Fibroblast of skin of left quadriceps (primary cell): Measurements from ENCODE around the gene ARHGAP9.
A peak's percentile ranks its signal among the peaks of the same experiment; 100 is the strongest.

Source experiments
- DNase-seq, 2 experiments: peaks; one replicate each; pipeline ENCODE4 v3.0.0-alpha.2; 2013; ENCODE audit warnings: low read depth in 2 of 2

ARHGAP9 gene

GRCh38 chr12:57491393-57492280 is 12.0 kb upstream of the ARHGAP9 start:
- no peak for DNase-seq

DNA sequence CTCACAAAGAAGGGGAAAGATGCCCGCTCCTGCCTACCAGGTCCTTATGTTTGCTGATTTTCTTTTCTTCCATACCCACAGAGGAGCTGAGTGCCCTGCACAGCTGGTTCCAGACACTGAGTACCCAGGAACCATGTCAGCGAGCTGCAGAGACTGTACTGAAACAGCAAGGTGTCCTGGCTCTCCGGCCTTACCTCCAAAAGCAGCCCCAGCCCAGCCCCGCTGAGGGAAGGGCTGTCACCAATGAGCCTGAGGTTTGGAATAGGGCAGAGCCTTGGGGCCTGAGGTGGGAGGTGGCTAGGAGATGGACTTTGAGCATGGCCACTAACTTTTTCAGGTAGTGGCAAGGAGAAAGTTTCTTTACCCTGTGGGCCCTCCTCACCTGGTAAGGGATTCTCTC is 10.5 kb upstream of the ARHGAP9 start:
- no peak for DNase-seq

DNA sequence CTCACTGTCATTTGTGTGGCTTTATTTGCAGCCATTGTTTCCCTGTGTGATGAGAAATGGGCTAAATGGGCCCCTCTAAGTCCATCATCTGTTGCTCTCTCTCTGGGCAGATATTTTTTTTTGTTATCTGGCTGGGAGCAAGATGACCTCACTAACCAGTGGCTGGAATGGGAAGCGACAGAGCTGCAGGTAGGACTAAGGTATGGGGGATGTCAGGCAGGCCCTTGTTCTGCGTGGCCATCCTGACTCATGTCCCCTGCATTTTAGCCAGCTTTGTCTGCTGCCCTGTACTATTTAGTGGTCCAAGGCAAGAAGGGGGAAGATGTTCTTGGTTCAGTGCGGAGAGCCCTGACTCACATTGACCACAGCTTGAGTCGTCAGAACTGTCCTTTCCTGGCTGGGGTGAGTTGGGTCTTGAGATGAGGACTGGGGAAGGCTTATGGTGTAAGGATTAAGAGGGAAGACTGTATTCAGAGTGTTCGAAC is 9.5 kb upstream of the ARHGAP9 start:
- no peak for DNase-seq

GRCh38 chr12:57488402-57489156 is 8.9 kb upstream of the ARHGAP9 start:
- DNase-seq, result no peak

- DNase-seq, result peak; percentile 95
These were observed 8.1 kb upstream of the ARHGAP9 start, which contains the start of gene MARS1 for GRCh38 chr12:57487597-57488401. Gene MARS1, plus strand, starts transcription at chr12:57488068. Its CDS starts 23 bp downstream, at chr12:57488091.

DNA sequence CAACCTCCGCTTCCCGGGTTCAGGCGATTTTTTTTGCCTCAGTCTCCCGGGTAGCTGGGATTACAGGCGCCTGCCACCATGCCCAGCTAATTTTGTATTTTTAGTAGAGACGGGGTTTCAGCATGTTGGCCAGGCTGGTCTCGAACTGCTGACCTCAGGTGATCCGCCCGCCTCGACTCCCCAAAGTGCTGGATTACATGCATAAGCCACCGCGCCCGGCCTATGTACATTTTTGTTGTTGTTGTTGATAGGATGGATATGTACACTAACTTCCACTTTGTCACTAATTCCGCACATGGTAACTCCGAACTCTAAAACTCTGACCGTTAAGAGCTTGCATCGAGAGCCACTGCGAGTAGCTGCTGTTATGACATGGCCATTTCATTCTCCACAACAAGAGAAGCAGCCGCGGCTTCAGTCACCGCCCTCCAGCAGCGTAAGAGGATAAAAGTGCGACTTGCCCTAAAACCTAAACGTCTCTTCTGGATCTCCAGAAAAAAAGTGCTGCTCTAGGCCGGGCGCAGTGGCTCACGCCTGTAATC is 7.5 kb upstream of the ARHGAP9 start:
- DNase-seq, result no peak

DNA sequence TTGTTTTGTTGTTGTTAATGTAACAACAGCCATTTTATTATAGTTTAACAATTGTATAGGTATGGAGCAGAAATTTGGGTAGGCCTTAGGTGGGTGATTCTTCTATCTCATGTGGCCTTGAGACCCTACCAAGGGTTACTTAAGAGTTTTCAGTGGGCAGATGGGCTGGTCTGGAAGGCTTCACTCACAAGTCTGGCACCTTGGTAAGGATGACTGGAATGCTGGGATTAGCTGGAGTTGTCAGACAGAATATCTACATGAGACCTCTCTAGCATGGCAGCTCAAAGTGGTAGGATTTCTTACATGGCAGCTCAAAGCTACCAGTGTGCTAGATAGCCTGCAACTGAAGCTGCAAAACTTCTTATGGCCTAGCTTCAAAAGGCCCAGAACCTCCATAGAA is 6.0 kb upstream of the ARHGAP9 start:
- DNase-seq, result no peak

DNA sequence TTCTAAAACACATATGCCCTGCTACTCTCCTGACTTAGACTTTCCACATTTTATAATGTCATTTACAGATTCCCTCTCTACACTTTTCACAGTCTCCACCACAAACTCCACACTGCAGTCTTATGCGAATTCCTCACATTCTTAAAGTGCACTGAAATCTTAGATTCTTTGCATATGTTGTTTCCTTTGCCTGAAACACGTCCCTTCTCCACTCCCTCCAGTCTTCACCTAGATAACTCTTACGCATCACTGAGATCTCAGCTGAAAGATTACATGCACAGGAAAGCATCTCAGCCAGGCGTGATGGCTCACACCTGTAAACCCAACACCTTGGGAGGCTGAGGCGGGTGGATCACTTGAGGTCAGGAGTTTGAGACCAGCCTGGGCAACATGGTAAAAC is 3.8 kb upstream of the ARHGAP9 start:
- peak; percentile 52 to 56 for DNase-seq

DNA sequence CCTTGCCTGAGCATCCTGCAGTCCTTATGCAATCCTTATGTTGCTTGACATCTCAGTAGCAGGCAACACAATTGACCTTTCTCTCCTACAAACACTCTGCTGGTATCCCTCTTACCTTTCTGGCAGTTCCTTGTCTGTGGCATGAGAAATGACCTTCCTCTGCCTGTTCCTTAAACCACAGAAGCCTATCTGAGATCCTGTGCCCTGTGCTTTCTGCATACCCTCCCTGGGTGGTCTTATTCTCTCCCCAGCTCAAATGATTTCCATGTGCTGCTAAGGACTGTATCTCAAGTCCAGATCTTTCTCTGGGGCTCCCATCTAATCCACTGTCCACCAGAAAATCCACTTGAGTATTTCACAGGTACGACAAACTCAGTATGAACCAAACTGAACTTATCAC is 2.0 kb upstream of the ARHGAP9 start:
- no peak for DNase-seq

DNA sequence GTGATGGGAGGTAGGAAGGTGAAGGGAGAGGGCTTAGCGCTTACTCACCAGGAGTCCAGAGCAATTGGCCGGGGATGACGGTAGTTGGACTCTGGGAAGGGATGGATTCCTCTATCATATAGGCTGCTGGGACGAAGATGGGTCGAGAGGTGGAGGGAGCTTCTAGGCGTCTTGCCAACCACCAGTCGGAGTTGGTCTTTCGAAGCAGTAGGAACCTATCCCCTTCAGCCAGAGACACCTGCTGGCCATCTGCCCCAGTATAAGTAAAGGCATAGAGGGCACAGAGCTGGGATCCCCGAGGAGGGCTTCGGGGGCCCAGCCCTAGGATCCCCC is 657 bp downstream of the ARHGAP9 start:
- no peak for DNase-seq

DNA sequence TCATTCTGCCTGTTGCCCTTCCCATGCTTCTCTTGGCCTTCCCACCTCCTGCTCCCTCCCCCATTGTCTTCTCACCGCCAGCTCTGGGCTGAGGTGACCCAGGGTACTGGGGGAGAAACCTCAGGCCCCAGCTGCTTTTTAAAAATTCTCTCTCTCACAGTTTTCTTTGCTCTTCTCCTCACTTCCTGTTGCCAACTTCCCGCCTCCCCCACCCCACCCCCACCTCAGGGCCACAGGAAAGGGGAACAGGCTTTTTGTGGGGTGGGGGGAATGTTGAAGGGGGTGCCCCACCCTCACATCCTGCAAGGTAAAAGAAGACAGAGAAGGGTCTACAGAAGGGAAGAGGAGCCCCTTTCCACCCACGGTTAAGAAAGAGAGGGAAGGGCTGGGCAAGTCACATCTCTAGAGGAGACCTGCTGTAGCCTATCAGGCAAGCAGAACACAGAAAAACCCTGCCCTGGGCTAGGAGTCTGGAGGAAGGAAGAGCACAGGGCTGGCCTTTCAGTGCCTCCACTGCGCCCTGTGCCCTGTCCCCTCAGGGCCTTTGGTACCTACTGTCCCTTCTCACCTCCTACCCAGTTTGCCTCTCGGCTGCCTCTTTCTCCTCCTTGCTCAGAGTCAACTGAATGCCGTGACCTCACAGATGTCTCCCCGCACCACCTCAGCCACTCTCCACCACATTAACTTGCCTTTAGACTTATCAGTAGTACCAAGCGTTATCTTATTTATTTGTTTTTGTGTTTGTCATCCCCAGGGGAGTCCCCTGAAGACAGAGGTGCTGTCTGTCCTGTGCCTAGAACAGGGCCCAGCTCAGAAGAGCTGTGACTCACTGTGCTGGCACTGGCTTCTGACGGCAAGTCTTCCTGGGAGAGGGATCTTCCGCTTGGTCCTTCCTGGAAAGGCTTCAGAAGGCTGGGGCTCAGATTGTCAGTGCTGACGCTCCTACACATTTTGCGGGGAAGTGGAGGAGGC is 1.7 kb downstream of the ARHGAP9 start:
- no peak for DNase-seq

GRCh38 chr12:57476993-57477709 is 2.5 kb downstream of the ARHGAP9 start:
- DNase-seq, result no peak

DNA sequence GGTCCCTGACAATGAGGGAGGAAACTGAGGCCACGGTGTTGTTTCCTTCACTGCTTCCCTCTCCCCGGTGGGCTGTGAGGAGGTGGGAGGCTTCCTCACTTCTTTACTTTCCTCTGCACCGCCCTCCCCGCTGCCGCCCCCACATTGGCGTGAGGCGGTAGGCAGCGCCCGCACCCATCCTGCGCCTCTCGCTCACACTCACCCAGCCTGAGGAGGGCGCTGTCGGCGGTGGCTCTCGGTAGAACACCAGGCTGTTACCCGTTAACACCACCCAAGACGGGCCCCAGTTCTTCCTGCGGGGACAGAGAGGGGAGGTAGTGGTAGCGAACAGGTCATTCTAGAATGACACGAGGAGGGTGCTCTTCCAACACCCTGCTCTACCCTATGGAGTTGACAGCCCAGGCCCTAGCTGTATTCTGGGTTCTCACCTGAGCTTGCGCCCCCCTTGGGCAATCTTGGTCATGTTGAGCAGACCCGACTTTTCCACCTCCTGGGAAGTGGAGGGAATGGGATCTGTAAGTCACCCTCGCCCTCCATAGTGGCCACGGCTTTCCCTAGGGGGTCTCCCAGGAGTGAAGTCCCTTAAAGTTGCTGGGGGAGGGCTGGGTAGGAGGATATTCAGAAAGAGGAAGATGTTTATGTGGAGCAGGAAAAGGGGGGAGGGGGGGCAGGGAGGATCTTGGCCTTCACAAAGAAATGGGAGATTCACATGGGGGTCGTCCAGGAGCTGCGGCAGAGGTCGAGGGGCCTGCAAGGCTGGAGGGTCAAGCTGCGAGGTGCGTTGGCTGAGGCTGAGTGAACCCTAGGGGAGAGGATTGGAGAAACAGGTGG is 3.3 kb downstream of the ARHGAP9 start:
- DNase-seq, result no peak

DNA sequence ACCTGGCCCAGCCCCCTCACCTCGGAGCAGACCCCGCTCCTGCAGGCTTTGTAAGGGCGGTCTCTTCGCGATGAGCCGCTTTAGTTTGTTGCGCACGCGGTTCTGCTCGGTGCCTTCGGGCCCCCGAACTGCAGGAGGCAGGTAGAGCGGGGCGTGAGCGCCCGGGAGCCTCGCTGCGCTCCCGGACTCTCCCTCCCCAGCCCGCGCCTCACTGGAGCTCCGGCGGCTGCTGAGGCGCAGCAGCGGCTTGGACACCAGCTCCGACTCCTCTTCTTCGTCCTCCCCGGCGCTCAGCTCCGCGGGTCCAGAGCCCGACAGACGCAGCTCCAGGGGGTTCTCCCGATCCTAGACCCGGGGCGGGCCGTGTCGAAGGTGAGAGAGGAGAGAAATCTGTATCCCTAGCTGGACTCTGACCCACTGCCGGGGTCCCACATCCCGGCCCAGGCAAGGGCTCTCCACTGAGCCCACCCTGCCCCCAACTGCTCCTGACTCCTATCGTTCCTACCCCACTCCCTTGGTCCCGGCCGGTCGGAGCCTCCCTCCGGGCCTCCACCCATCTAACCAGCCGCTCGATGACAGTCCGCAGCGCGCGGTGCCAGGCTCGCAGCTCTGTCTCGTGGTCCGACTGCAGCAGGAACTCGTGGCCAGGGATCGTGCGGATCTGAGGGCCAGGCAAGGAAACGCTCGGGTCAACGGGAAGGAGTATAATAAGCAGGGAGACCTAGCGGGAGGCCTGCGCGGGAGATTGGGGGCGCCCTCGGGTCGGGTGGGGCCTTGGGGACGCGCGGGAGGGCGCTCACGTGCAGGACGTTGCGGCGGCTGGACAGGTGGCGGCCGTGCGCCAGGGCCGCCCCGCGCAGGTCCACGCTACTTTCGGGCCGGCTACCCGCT is 4.2 kb downstream of the ARHGAP9 start:
- DNase-seq, result no peak

- no peak for DNase-seq
These were observed 4.8 kb downstream of the ARHGAP9 start for GRCh38 chr12:57474862-57475261.

GRCh38 chr12:57474430-57474829 is 5.2 kb downstream of the ARHGAP9 start:
- DNase-seq, result no peak

DNA sequence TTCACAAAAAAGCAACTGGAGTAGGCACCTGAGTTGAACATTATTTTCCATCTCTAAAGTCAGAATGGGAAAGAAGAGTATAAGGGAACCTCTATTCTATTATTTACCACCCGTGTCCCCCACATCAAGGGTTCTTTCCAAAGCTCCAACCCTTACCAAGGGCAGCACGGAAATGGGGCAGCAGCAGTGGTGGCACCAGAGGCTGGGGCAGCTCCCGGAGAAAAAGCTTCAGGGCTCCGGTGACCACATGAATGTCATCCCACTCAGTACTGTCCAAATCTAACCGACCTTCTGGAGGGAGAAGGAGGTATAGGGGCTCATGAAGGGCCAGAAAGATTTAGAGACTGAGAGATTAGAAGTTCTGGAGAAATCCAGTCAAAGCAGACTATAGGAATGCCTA is 5.8 kb downstream of the ARHGAP9 start:
- DNase-seq, result no peak

DNA sequence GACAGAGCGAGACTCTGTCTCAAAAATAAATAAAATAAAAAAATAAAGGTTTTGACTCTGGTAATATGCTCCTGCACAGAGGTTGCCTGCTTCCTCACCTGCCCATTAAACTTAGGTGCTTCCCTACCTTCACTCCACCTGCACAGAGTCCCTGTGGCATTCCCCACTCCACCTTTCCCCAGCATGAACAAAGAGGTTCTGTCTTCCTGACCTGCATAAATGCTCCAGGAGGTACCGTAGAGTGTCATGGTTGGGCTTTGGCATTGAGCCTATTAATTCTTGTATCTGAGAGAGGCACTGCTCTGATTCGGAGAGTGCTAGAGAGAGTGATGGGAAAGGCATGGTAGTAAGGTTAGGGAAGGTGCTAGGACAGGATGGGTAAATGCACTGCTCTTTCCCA is 6.3 kb downstream of the ARHGAP9 start:
- DNase-seq, result no peak
